Measurements from ENCODE around the gene SHISA8. TPM values are rescaled to one million over a fixed set of nuclear protein-coding genes. Genes with fewer than 3 reads are reported as not detected.

SHISA8 gene
- total and polyA plus RNA-seq, 10 of the 15 experiments (the other 5 are each of a cell fraction or from before 2014, with no cell fraction given) = 0.06 to 10.1 (median 0.25) TPM

DNA sequence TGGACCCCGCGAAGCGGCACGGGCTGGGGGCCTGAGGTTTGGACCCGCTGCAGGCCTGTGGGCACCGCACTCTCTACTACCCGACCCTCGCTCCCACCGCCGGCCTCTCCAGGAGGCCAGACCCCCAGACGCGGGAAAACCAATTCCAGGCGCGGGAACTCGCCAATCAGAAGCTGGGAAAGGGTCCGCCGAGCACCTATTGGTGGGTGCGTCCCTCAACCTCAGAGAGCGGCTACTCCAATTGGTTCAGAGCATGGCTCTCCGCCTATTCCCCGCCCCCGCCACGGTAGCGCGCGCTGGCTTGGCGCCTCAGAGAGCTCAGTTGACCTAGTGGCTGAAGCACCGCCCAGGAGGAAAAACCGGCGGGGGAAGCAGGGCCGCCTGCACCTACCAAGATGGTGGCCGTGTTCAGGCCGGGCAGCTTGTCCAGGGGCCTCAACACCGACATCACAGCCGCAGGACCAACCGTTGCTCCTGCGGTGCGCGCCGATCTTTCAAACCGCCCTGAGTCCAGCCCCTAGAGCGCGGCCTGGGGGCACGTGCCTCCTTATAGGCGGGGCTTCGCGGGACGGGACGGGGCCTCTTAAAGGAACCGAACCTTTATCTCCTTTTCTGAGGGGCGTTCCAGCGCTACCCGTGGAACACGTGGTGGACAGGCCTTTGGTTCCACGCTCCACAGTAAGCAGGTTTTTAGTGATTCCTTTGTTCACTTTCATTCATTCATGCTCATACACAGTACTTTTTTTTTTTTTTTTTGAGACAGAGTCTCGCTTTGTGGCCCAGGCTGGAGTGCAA, 32.0 kb upstream of the SHISA8 start, which contains the start of gene CENPM (continued):
- TF ChIP-seq ATF2 (IDR thresholded peaks at IDR 0.05; ENCODE audit: low read length) (no peak), POLR2AphosphoS2 (IDR thresholded peaks at IDR 0.05; ENCODE audit: low read depth, low read length) (0 out of 2 replicates have a peak, but pooled peaks have one; percentile 55), MYC (IDR thresholded peaks at IDR 0.05; ENCODE audit: insufficient read depth, insufficient read length, insufficient replicate concordance, low read length, severe bottlenecking) (peak; percentile 36), TCF12 (IDR thresholded peaks at IDR 0.05; ENCODE audit: low read depth, low read length) (no peak), MXI1 (IDR thresholded peaks at IDR 0.05; ENCODE audit: low read depth, low read length) (peak; percentile 80), PAX5 (IDR thresholded peaks at IDR 0.05; ENCODE audit: borderline replicate concordance, low read depth, low read length) (peak; percentile 52; the same call in 1 of the 2 replicates), SRF (IDR thresholded peaks at IDR 0.05; ENCODE audit: low read depth in 2 of 2, low read length in 2 of 2) (no peak), SUPT20H (IDR thresholded peaks at IDR 0.05; ENCODE audit: borderline replicate concordance, control insufficient read depth, low read depth, low read length) (no peak), ASH2L (IDR thresholded peaks at IDR 0.05; ENCODE audit: borderline replicate concordance, low read depth) (no peak), TBL1XR1 (IDR thresholded peaks at IDR 0.05; ENCODE audit: low read depth, low read length) (no peak), TARDBP (IDR thresholded peaks at IDR 0.05; ENCODE audit: borderline replicate concordance) (no peak), SMARCA5 (IDR thresholded peaks at IDR 0.05) (no peak), SP1 (IDR thresholded peaks at IDR 0.05; ENCODE audit: low read depth, low read length) (peak; percentile 98), RB1 (IDR thresholded peaks at IDR 0.05; ENCODE audit: borderline replicate concordance) (peak; percentile 99), CBFB (IDR thresholded peaks at IDR 0.05; ENCODE audit: low read depth) (no peak), GABPA (IDR thresholded peaks at IDR 0.05; ENCODE audit: low read depth) (no peak), BACH1 (IDR thresholded peaks at IDR 0.05; ENCODE audit: borderline replicate concordance) (no peak), HSF1 (IDR thresholded peaks at IDR 0.05; ENCODE audit: low read depth, low read length) (no peak)
- TF ChIP-seq, protein P1, sequence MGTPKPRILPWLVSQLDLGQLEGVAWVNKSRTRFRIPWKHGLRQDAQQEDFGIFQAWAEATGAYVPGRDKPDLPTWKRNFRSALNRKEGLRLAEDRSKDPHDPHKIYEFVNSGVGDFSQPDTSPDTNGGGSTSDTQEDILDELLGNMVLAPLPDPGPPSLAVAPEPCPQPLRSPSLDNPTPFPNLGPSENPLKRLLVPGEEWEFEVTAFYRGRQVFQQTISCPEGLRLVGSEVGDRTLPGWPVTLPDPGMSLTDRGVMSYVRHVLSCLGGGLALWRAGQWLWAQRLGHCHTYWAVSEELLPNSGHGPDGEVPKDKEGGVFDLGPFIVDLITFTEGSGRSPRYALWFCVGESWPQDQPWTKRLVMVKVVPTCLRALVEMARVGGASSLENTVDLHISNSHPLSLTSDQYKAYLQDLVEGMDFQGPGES (IDR thresholded peaks at IDR 0.05) = peak; percentile 89
- TF ChIP-seq, protein P2, sequence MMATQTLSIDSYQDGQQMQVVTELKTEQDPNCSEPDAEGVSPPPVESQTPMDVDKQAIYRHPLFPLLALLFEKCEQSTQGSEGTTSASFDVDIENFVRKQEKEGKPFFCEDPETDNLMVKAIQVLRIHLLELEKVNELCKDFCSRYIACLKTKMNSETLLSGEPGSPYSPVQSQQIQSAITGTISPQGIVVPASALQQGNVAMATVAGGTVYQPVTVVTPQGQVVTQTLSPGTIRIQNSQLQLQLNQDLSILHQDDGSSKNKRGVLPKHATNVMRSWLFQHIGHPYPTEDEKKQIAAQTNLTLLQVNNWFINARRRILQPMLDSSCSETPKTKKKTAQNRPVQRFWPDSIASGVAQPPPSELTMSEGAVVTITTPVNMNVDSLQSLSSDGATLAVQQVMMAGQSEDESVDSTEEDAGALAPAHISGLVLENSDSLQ (IDR thresholded peaks at IDR 0.05) = peak; percentile 97
- TF ChIP-seq, protein P3, sequence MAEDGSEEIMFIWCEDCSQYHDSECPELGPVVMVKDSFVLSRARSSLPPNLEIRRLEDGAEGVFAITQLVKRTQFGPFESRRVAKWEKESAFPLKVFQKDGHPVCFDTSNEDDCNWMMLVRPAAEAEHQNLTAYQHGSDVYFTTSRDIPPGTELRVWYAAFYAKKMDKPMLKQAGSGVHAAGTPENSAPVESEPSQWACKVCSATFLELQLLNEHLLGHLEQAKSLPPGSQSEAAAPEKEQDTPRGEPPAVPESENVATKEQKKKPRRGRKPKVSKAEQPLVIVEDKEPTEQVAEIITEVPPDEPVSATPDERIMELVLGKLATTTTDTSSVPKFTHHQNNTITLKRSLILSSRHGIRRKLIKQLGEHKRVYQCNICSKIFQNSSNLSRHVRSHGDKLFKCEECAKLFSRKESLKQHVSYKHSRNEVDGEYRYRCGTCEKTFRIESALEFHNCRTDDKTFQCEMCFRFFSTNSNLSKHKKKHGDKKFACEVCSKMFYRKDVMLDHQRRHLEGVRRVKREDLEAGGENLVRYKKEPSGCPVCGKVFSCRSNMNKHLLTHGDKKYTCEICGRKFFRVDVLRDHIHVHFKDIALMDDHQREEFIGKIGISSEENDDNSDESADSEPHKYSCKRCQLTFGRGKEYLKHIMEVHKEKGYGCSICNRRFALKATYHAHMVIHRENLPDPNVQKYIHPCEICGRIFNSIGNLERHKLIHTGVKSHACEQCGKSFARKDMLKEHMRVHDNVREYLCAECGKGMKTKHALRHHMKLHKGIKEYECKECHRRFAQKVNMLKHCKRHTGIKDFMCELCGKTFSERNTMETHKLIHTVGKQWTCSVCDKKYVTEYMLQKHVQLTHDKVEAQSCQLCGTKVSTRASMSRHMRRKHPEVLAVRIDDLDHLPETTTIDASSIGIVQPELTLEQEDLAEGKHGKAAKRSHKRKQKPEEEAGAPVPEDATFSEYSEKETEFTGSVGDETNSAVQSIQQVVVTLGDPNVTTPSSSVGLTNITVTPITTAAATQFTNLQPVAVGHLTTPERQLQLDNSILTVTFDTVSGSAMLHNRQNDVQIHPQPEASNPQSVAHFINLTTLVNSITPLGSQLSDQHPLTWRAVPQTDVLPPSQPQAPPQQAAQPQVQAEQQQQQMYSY (CRISPR knock-in tag; IDR thresholded peaks at IDR 0.05) = no peak
